ENCODE measurements around the gene ITPR3.

Gene ITPR3

GRCh38 chr6:33670971-33671743 is 50.0 kb downstream of the ITPR3 start:
- peaks cover 15% of the 10 kb centered on the region for H3K36me3 ChIP-seq (ENCODE audit: control insufficient read depth, insufficient read depth, low read length)
- no peaks in the 10 kb centered on the region for H3K27me3 ChIP-seq (ENCODE audit: control insufficient read depth, insufficient read depth, low read length)
- no peaks in the 10 kb centered on the region for H3K4me1 ChIP-seq (ENCODE audit: control insufficient read depth, insufficient read depth, low read length)
- H3K27ac ChIP-seq (ENCODE audit: low read depth, low read length): no peak overlapping the region
- no peak overlapping the region for H3K4me3 ChIP-seq (ENCODE audit: low read length)
- H3K9ac ChIP-seq (ENCODE audit: low read length): no peak overlapping the region

DNA sequence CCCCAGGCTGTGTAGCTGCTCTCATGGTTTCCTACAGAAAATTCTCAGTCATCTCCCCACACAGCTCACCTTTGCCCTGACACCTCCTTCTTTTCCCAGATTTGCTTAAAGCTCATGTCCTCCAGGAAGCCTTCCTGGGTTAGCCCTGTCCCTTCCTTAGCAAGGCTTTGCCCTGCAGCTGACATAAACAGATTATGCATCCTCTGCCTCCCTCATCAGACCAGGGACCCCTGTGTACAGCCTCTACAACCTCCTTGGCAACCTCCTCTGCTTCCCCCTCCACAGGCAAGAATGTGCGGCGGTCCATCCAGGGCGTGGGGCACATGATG is 50.6 kb downstream of the ITPR3 start:
- no peak overlapping the region for H3K27ac ChIP-seq (ENCODE audit: low read depth, low read length)
- no peak overlapping the region for H3K9ac ChIP-seq (ENCODE audit: low read length)
- H3K4me3 ChIP-seq (ENCODE audit: low read length): no peak overlapping the region
- H3K27me3 ChIP-seq (ENCODE audit: control insufficient read depth, insufficient read depth, low read length): no peaks in the 10 kb centered on the region
- no peaks in the 10 kb centered on the region for H3K4me1 ChIP-seq (ENCODE audit: control insufficient read depth, insufficient read depth, low read length)
- peaks cover 17% of the 10 kb centered on the region for H3K36me3 ChIP-seq (ENCODE audit: control insufficient read depth, insufficient read depth, low read length)

- Histone ChIP-seq H3K4me1 (ENCODE audit: control insufficient read depth, insufficient read depth, low read length) (no peaks in the 10 kb centered on the region), H3K27me3 (ENCODE audit: control insufficient read depth, insufficient read depth, low read length) (no peaks in the 10 kb centered on the region), H3K9ac (ENCODE audit: low read length) (no peak overlapping the region), H3K4me3 (ENCODE audit: low read length) (no peak overlapping the region), H3K36me3 (ENCODE audit: control insufficient read depth, insufficient read depth, low read length) (peaks cover 13% of the 10 kb centered on the region), H3K27ac (ENCODE audit: low read depth, low read length) (no peak overlapping the region)
Observed at GRCh38 chr6:33672808-33673207, 51.7 kb downstream of the ITPR3 start.

DNA sequence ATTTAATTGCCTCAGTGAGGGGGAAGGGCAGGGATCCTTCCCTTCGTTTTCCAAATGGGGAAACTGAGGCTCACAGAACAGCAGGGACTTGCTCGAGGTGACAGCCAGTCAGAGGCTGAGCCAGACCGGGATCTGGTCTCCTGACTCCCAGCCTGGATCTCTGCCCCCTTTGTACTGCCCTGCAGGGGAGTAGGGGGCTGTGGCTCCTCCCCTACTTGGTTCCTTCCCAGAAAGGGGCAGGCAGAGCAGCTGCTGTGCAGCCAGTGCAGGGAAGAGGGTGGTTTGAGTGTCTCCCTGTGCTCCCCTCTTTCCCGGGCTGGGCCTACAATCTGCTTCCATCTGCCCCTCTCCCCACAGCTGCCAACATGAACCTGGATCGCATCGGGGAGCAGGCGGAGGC is 52.7 kb downstream of the ITPR3 start:
- Histone ChIP-seq H3K27ac (ENCODE audit: low read depth, low read length) (no peak overlapping the region), H3K4me1 (ENCODE audit: control insufficient read depth, insufficient read depth, low read length) (no peaks in the 10 kb centered on the region), H3K36me3 (ENCODE audit: control insufficient read depth, insufficient read depth, low read length) (peaks cover 8% of the 10 kb centered on the region), H3K27me3 (ENCODE audit: control insufficient read depth, insufficient read depth, low read length) (no peaks in the 10 kb centered on the region), H3K4me3 (ENCODE audit: low read length) (no peak overlapping the region), H3K9ac (ENCODE audit: low read length) (no peak overlapping the region)

DNA sequence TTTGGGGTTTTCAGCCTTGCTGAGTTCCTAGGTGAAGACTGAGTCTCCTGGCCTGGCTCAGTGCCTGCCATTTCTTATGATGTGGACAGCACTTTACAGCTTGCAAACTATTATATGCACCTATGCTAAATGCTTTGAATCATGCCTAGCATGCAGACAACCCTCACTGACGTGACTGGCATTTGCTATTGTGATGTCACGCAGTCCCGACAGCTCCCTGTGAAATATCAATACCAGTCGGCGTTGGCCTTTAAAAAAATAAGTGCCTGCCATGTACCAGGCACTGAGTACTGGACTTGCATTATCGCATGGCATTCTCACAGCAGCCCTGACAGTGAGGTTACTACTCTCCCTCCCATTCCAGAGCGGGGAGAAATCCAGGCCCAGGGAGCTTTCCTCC is 54.8 kb downstream of the ITPR3 start:
- H3K27ac ChIP-seq (ENCODE audit: low read depth, low read length): no peak overlapping the region
- no peak overlapping the region for H3K9ac ChIP-seq (ENCODE audit: low read length)
- H3K36me3 ChIP-seq (ENCODE audit: control insufficient read depth, insufficient read depth, low read length): peaks cover 9% of the 10 kb centered on the region
- H3K4me3 ChIP-seq (ENCODE audit: low read length): no peak overlapping the region
- H3K27me3 ChIP-seq (ENCODE audit: control insufficient read depth, insufficient read depth, low read length): no peaks in the 10 kb centered on the region
- no peaks in the 10 kb centered on the region for H3K4me1 ChIP-seq (ENCODE audit: control insufficient read depth, insufficient read depth, low read length)

DNA sequence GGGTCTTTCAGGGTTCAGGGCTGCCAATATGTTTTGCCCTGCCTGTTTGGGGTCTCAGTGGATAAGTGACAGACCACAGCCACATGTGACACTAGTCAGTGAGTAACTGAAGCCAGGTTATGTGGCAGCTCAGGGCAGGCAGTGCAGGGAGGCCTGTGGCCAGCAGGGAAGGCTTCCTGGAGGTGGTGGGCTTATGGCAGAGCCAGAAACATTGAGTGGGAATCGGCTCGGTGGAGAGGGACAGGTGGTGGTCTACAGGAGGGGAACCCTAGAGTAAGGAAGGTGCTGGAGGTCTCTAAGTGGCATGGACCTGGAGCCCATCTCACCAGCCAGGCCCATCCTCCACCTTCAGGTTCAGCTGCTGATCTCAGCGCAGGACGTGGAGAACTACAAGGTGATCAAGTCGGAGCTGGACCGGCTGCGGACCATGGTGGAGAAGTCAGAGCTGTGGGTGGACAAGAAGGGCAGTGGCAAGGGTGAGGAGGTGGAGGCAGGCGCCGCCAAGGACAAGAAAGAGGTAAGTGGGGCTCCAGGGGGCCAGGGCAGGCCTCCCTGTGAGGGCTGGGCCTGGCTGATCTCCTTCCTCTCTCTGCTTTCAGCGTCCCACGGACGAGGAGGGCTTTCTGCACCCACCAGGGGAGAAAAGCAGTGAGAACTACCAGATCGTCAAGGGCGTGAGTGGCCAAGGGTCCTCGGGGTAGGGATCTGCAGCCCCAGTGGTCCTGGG is 55.5 kb downstream of the ITPR3 start:
- Histone ChIP-seq H3K27me3 (ENCODE audit: control insufficient read depth, insufficient read depth, low read length) (no peaks in the 10 kb centered on the region), H3K9ac (ENCODE audit: low read length) (no peak overlapping the region), H3K4me3 (ENCODE audit: low read length) (no peak overlapping the region), H3K27ac (ENCODE audit: low read depth, low read length) (no peak overlapping the region), H3K4me1 (ENCODE audit: control insufficient read depth, insufficient read depth, low read length) (no peaks in the 10 kb centered on the region), H3K36me3 (ENCODE audit: control insufficient read depth, insufficient read depth, low read length) (peaks cover 9% of the 10 kb centered on the region)

DNA sequence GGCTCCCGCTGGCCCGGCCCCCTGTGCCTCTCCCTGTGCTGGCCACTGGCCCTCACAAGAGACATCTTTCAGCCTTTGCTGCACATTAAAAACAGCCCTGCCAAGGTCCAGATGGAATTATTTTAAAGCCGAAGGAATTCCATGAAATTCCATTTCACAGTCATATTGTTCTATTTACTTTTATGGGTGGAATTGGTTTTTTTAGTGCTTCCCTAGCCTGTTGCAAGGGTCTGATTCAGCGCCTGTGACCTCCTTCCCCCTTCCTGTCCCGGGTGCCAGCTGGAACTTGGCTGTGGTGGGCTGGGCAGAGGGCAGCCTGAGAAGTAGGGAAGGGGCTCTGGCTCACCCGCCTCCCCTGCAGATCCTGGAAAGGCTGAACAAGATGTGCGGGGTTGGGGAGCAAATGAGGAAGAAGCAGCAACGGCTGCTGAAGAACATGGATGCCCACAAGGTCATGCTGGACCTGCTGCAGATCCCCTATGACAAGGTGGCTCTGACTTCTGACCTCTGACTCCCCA is 56.1 kb downstream of the ITPR3 start:
- H3K9ac ChIP-seq (ENCODE audit: low read length): no peak overlapping the region
- H3K36me3 ChIP-seq (ENCODE audit: control insufficient read depth, insufficient read depth, low read length): peaks cover 9% of the 10 kb centered on the region
- no peaks in the 10 kb centered on the region for H3K27me3 ChIP-seq (ENCODE audit: control insufficient read depth, insufficient read depth, low read length)
- no peak overlapping the region for H3K4me3 ChIP-seq (ENCODE audit: low read length)
- H3K4me1 ChIP-seq (ENCODE audit: control insufficient read depth, insufficient read depth, low read length): no peaks in the 10 kb centered on the region
- no peak overlapping the region for H3K27ac ChIP-seq (ENCODE audit: low read depth, low read length)

DNA sequence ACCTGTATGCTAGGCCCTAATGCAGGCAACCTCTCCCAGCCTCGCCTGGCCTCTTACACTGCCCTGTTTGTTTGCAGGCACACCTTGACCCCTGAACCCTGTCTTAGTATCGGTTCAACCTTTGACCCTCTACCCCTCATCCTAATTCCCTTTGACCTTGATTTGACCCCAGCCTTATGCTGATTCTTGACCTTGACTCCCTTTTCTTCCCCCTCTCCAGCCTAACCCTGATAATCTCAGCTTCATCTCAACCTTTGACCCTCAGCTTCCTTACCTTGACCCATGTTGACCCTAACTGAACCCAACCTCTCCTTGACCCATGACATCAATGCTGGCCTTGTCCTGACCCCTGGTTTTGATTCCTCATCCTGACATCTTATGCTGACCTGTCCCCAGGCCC is 56.6 kb downstream of the ITPR3 start:
- Histone ChIP-seq H3K4me1 (ENCODE audit: control insufficient read depth, insufficient read depth, low read length) (no peaks in the 10 kb centered on the region), H3K9ac (ENCODE audit: low read length) (no peak overlapping the region), H3K27me3 (ENCODE audit: control insufficient read depth, insufficient read depth, low read length) (no peaks in the 10 kb centered on the region), H3K27ac (ENCODE audit: low read depth, low read length) (no peak overlapping the region), H3K36me3 (ENCODE audit: control insufficient read depth, insufficient read depth, low read length) (peaks cover 9% of the 10 kb centered on the region), H3K4me3 (ENCODE audit: low read length) (no peak overlapping the region)

- no peaks in the 10 kb centered on the region for H3K4me1 ChIP-seq (ENCODE audit: control insufficient read depth, insufficient read depth, low read length)
- H3K27ac ChIP-seq (ENCODE audit: low read depth, low read length): no peak overlapping the region
- H3K4me3 ChIP-seq (ENCODE audit: low read length): no peak overlapping the region
- H3K27me3 ChIP-seq (ENCODE audit: control insufficient read depth, insufficient read depth, low read length): no peaks in the 10 kb centered on the region
- H3K9ac ChIP-seq (ENCODE audit: low read length): no peak overlapping the region
- peaks cover 12% of the 10 kb centered on the region for H3K36me3 ChIP-seq (ENCODE audit: control insufficient read depth, insufficient read depth, low read length)
Observed at GRCh38 chr6:33678233-33678931, 57.3 kb downstream of the ITPR3 start.

- Histone ChIP-seq H3K4me3 (ENCODE audit: low read length) (no peak overlapping the region), H3K36me3 (ENCODE audit: control insufficient read depth, insufficient read depth, low read length) (peaks cover 14% of the 10 kb centered on the region), H3K9ac (ENCODE audit: low read length) (no peak overlapping the region), H3K4me1 (ENCODE audit: control insufficient read depth, insufficient read depth, low read length) (no peaks in the 10 kb centered on the region), H3K27ac (ENCODE audit: low read depth, low read length) (no peak overlapping the region), H3K27me3 (ENCODE audit: control insufficient read depth, insufficient read depth, low read length) (no peaks in the 10 kb centered on the region)
Observed at GRCh38 chr6:33678932-33679490, 57.9 kb downstream of the ITPR3 start.

GRCh38 chr6:33679761-33680160 is 58.6 kb downstream of the ITPR3 start:
- peaks cover 15% of the 10 kb centered on the region for H3K36me3 ChIP-seq (ENCODE audit: control insufficient read depth, insufficient read depth, low read length)
- H3K27me3 ChIP-seq (ENCODE audit: control insufficient read depth, insufficient read depth, low read length): no peaks in the 10 kb centered on the region
- no peak overlapping the region for H3K4me3 ChIP-seq (ENCODE audit: low read length)
- no peak overlapping the region for H3K9ac ChIP-seq (ENCODE audit: low read length)
- no peaks in the 10 kb centered on the region for H3K4me1 ChIP-seq (ENCODE audit: control insufficient read depth, insufficient read depth, low read length)
- H3K27ac ChIP-seq (ENCODE audit: low read depth, low read length): no peak overlapping the region

GRCh38 chr6:33682341-33682740 is 61.2 kb downstream of the ITPR3 start:
- Histone ChIP-seq H3K27me3 (ENCODE audit: control insufficient read depth, insufficient read depth, low read length) (no peaks in the 10 kb centered on the region), H3K36me3 (ENCODE audit: control insufficient read depth, insufficient read depth, low read length) (peaks cover 22% of the 10 kb centered on the region), H3K27ac (ENCODE audit: low read depth, low read length) (no peak overlapping the region), H3K4me1 (ENCODE audit: control insufficient read depth, insufficient read depth, low read length) (no peaks in the 10 kb centered on the region), H3K4me3 (ENCODE audit: low read length) (no peak overlapping the region), H3K9ac (ENCODE audit: low read length) (no peak overlapping the region)
